ENCODE results near the gene TMEM18.

The TMEM18 gene

DNA sequence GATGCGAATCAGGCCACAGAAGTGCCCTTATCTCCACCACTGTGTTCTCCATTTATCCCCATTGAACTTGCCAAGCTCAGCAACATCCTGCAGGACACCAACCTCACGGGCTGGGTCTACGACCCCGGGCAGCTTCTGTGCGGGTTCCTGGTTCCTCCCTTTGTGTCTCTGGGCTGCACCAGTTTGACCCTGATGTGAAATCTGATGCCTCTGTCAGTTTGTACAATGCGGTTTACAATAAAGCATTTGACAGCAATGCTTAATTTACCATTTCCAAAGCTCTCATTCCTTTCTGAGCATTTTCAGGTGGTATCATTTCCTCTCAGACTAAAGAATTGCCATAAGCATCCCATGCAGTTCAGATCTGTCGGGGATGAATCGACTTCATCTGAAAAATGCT lies 3.3 kb upstream of the TMEM18 start:
- Histone ChIP-seq H3K9ac (no peak overlapping the region), H3K36me3 (ENCODE audit: control insufficient read depth, insufficient read depth, low read length) (no peaks in the 10 kb centered on the region), H3K4me2 (ENCODE audit: low read length) (no peak overlapping the region), H2AFZ (peak overlapping the region; percentile 14), H3K27ac (no peak overlapping the region), H3K79me2 (peaks cover 1% of the 10 kb centered on the region), H3K4me3 (ENCODE audit: low read depth, low read length) (no peak overlapping the region), H3K27me3 (ENCODE audit: control insufficient read depth, insufficient read depth, low read length) (no peaks in the 10 kb centered on the region), H3K4me1 (no peaks in the 10 kb centered on the region), H3K9me3 (ENCODE audit: control insufficient read depth, low read length) (no peaks in the 10 kb centered on the region)
- TF ChIP-seq, protein P1, sequence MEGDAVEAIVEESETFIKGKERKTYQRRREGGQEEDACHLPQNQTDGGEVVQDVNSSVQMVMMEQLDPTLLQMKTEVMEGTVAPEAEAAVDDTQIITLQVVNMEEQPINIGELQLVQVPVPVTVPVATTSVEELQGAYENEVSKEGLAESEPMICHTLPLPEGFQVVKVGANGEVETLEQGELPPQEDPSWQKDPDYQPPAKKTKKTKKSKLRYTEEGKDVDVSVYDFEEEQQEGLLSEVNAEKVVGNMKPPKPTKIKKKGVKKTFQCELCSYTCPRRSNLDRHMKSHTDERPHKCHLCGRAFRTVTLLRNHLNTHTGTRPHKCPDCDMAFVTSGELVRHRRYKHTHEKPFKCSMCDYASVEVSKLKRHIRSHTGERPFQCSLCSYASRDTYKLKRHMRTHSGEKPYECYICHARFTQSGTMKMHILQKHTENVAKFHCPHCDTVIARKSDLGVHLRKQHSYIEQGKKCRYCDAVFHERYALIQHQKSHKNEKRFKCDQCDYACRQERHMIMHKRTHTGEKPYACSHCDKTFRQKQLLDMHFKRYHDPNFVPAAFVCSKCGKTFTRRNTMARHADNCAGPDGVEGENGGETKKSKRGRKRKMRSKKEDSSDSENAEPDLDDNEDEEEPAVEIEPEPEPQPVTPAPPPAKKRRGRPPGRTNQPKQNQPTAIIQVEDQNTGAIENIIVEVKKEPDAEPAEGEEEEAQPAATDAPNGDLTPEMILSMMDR (IDR thresholded peaks at IDR 0.05), result no peak

DNA sequence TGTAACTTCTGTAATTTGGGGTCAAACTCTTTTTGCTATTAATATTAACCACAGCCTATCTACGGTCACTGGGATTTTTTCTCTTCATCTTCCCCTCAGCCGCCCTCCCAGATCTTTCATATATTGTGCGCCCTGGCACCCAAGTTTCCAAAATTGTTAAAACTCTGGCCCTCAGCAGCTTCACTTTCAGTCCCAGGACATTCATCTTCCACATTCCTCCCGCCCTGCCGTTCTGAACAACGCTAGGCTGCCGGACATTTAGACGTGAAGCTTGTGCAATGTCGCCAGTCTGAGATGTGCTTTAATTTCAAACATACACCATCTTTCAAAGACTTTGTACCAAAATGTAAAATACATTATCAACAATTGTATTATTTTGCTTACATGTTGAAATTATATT lies 1.8 kb upstream of the TMEM18 start:
- Histone ChIP-seq H3K4me3 (ENCODE audit: low read depth, low read length) (no peak overlapping the region), H3K36me3 (ENCODE audit: control insufficient read depth, insufficient read depth, low read length) (no peaks in the 10 kb centered on the region), H3K27ac (no peak overlapping the region), H3K9me3 (ENCODE audit: control insufficient read depth, low read length) (no peaks in the 10 kb centered on the region), H3K79me2 (peaks cover 4% of the 10 kb centered on the region), H3K9ac (no peak overlapping the region), H3K4me2 (ENCODE audit: low read length) (no peak overlapping the region), H2AFZ (no peak overlapping the region), H3K4me1 (no peaks in the 10 kb centered on the region), H3K27me3 (ENCODE audit: control insufficient read depth, insufficient read depth, low read length) (no peaks in the 10 kb centered on the region)
- TF ChIP-seq, protein P1 (IDR thresholded peaks at IDR 0.05), result no peak

DNA sequence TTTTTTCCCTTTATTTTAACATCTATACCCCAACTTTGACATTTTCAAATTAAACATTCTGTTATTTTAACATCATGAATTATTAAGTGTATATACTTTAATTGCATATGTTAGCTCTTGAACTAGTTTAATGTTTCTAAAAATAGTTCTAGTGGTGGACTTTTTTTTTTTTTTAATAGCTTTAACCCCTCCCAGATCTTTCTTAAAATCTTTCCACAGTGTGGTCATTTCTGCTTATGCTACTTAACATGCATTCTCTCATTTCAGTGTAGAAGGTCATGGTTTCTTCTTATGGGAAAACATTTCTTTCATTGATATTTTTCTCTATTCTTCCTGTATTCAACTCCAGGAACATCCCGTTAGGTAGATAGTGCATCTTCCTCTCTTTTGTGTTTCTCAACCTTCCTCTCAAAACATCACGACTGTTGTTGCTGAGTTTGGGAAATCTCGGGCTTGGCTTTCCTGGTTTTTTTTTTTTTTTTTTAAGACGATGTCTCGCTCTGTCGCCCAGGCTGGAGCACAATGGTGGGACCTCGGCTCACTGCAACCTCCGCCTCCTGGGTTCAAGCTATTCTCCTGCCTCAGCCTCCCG lies 849 bp upstream of the TMEM18 start:
- H3K27ac ChIP-seq, result peak overlapping the region; percentile 97
- peak overlapping the region; percentile 84 for H3K4me3 ChIP-seq (ENCODE audit: low read depth, low read length)
- TF ChIP-seq, protein P1 (IDR thresholded peaks at IDR 0.05), result no peak
- H3K79me2 ChIP-seq, result peaks cover 5% of the 10 kb centered on the region
- peak overlapping the region; percentile 93 for H2AFZ ChIP-seq
- no peak overlapping the region for H3K9ac ChIP-seq
- no peaks in the 10 kb centered on the region for H3K4me1 ChIP-seq
- no peaks in the 10 kb centered on the region for H3K9me3 ChIP-seq (ENCODE audit: control insufficient read depth, low read length)
- no peaks in the 10 kb centered on the region for H3K27me3 ChIP-seq (ENCODE audit: control insufficient read depth, insufficient read depth, low read length)
- H3K36me3 ChIP-seq (ENCODE audit: control insufficient read depth, insufficient read depth, low read length), result no peaks in the 10 kb centered on the region
- peak overlapping the region; percentile 77 for H3K4me2 ChIP-seq (ENCODE audit: low read length)

DNA sequence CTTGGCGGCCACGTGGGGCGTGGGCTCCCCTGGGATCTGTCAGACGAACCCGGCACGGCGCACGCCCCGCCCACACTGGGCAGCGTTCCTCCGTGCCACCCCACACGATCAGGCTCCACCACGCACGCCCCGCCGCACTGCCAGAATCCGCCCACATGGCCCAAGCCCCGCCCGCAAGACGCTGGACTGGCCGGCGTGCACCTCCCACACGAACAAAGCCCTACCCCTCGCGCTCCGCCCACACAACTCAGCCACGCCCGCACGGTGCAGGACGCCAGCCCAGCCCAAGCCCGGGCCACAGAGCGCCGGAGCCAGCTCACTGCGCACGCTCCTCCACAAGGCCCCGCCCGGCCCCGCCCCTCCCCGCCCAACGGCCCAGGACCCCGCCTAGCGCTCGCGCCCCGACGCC lies 555 bp downstream of the TMEM18 start:
- Histone ChIP-seq H2AFZ (peak overlapping the region; percentile 58), H3K79me2 (peaks cover 13% of the 10 kb centered on the region), H3K4me1 (no peaks in the 10 kb centered on the region), H3K36me3 (ENCODE audit: control insufficient read depth, insufficient read depth, low read length) (no peaks in the 10 kb centered on the region), H3K4me2 (ENCODE audit: low read length) (peak overlapping the region; percentile 76), H3K9ac (no peak overlapping the region), H3K27ac (peak overlapping the region; percentile 59), H3K4me3 (ENCODE audit: low read depth, low read length) (peak overlapping the region; percentile 55), H3K9me3 (ENCODE audit: control insufficient read depth, low read length) (no peaks in the 10 kb centered on the region), H3K27me3 (ENCODE audit: control insufficient read depth, insufficient read depth, low read length) (no peaks in the 10 kb centered on the region)
- TF ChIP-seq, protein P1 (IDR thresholded peaks at IDR 0.05), result no peak

DNA sequence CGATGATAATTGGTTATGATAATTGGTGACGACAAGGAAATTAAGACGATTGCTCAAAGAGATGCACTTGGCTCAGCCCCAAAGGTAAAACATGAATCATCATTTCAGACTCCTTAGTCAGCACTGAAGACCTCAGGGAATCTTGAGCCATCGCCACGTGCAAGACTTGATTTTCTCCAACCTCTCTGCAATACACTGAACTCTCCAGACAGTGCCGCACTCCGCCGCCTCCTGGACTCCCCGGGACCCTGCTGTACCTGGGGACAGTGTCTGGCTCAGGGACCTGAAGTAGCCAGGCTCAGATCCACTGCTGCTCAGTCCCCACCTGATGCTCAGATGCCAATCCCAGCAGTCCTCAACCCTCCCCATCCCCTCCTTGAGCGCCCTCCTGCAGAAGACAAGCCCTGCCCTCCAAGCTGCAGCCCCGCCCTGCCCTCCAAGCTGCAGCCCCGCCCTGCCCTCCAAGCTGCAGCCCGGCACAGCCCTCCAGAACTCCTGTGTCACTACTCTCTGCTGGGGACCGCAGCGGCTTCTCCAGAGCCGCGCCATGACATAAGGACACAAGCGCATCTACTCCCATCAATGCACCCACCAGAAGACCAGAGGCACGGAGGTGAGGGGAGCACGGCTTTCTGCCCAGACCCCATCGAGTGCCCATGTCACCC lies 1.1 kb downstream of the TMEM18 start:
- Histone ChIP-seq H3K4me3 (ENCODE audit: low read depth, low read length) (peak overlapping the region; percentile 55), H3K79me2 (peaks cover 13% of the 10 kb centered on the region), H2AFZ (peak overlapping the region; percentile 58), H3K27ac (peak overlapping the region; percentile 59), H3K27me3 (ENCODE audit: control insufficient read depth, insufficient read depth, low read length) (no peaks in the 10 kb centered on the region), H3K36me3 (ENCODE audit: control insufficient read depth, insufficient read depth, low read length) (no peaks in the 10 kb centered on the region), H3K4me1 (no peaks in the 10 kb centered on the region), H3K4me2 (ENCODE audit: low read length) (peak overlapping the region; percentile 76), H3K9me3 (ENCODE audit: control insufficient read depth, low read length) (no peaks in the 10 kb centered on the region), H3K9ac (no peak overlapping the region)
- TF ChIP-seq, protein P1 (IDR thresholded peaks at IDR 0.05), result no peak

Data from parathyroid adenoma (tissue), 2 donors.